Activated T-cell treated with anti-CD3 and anti-CD28 coated beads for 24 hours (primary cell): ENCODE results near the gene NUP93.
A peak's percentile ranks its signal among the peaks of the same experiment; 100 is the strongest.
"Not testable (repeated sequence)": the region's sequence is repeated elsewhere in the genome, so short reads cannot be mapped to it uniquely, and the experiment has no call there.

Experiments used
- DNase-seq: peaks from one replicate; pipeline ENCODE4 v3.0.0-alpha.2; 2020; ENCODE audit warnings: low read depth

Gene NUP93

DNA sequence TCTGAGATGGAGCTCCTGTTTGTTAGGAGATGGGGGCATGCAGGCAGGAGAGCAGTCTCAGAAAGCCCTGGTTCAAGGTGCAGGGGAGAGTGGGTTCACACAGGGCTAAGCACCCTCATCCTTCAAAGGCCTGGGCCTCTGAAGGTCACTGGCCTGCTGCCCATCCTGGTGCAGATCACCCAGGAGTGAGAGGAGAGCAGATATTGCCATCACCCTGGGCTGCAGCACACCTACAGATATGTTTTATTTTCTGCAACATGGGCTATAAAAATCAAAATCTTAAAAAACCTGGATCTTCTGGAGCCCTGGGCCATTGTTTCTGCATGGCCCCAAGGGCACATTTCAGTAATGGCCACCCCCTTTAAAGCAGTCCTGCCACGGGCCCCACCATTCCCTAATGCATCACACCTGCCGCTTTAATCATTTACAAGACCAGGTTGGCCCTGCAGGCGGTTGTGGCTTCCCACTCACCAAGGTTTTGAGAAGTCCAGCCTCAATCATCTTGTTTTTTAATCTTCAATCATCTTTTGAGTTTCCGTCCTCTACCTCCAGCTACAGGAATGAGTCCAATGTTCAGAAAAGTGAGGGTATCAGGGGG lies 20.4 kb upstream of the NUP93 start:
- DNase-seq = no peak

- no peak for DNase-seq
Observed at GRCh38 chr16:56710181-56710737, 19.7 kb upstream of the NUP93 start.

DNA sequence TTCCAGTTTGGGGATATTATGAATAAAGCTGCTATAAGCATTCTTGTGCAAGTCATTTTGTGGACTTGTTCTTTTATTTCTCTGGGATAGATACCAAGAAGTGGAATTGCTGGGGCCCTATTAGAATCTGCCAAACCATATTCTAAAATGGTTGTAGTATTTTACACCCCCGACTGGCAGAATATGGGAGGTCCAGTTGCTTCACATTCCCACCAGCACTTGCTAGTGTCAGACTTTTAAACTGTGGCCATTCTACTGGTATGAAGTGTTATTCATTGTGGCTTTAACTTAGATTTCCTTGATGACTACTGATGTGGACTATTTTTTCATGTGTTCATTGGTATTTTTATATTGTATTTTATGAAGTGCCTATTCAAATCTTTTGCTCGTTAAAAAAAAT lies 18.1 kb upstream of the NUP93 start:
- no peak for DNase-seq

DNA sequence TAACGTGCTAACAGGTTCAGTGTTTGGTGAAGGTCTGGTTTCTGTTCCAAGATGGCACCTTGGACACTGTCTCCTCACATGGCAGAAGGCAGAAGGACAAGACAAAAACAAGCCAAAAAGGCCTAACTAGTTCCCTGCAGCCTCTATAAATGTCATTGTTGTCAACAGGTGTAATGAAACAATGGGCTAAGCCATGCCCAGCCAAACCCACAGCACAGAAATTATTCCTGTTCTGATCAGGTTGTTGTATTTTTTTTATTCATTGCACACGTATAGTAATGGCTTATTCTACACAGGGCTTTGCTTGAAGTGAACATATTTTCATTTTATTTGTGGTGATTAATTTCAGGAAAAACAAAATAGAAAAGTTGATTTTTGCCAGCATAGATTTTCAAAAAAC lies 16.1 kb upstream of the NUP93 start:
- DNase-seq = no peak

DNA sequence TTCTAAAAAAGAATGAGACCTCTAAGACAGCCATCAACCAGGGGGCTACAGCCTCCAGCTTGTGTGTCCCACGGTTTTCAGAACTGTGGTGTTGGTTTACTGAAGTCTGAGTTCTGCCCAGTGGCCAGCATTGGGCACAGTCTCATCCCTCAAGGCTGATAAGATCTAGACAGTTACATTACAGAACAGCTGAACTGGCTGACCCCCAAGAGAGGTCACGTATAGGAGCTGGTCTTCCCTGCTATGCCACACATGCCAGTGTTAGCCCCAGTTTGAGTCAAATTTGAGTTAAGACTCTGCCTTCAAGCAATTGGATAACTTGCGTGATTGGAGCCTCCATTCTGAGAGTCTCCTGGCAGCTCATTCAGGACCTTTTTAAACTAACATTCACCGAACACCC lies 14.8 kb upstream of the NUP93 start:
- no peak for DNase-seq

DNA sequence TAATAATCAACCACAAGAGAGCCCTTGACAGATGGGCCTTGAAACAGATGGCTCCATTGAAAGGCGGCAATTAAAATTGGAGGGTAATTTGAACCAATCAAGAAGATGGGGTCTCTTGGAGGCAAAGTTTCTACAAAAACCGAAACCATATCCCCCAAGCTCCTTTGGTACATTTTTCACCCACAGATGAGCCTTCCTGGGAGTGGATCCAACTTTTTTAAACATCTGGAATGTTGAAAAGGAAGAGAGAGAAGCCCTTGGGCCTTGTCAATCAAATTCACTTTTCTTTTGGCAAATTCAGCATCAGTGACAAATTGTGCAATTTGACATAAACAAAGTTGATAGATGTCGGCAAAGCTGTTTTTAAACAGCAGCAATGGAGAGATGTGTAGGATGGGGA lies 13.2 kb upstream of the NUP93 start:
- no peak for DNase-seq

- not testable (repeated sequence) for DNase-seq
Observed at GRCh38 chr16:56717532-56717931, 12.4 kb upstream of the NUP93 start.

GRCh38 chr16:56722200-56722842 lies 7.6 kb upstream of the NUP93 start:
- DNase-seq = no peak

GRCh38 chr16:56724191-56724590 lies 5.7 kb upstream of the NUP93 start:
- no peak for DNase-seq

- DNase-seq = no peak
Observed at GRCh38 chr16:56726283-56726682, 3.6 kb upstream of the NUP93 start.

GRCh38 chr16:56726926-56727325 lies 3.0 kb upstream of the NUP93 start:
- no peak for DNase-seq

DNA sequence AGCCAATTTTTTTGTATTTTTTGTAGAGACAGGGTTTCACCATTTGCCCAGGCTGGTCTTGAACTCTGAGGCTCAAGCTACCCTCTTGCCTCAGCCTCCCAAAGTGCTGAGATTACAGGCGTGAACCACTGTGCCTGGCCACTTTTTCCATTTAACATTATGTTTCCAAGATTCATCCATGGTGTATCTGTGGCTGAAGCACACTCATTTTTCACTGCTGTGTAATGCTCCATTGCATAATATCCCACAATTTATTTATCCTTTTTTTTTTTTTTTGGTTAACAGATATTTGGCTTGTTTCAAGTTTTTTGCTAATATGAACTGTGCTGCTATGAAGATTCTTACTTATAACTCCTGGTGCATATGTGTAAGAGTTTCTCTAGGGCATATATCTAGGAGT lies 1.9 kb upstream of the NUP93 start:
- DNase-seq = no peak

GRCh38 chr16:56728980-56729734 lies 772 bp upstream of the NUP93 start:
- no peak for DNase-seq

DNA sequence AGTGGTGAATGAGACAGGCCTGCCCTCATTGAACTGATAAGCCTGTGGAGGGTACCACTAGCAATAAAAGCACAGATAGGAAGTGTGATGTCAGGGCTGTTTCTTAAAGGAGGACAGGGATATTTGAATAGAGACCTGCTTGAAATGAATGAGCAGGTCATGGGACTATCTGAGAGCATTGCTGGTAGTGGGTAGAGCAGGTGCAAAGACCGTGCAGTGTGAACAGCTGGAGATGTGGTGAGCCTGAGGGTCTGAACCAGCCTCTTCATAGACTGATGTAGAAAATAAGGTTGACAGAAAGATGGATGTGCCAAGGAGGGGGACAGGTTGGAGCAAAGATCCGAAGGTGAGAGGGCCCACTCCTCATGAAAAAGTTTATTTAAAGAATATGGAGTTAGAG lies 2.4 kb downstream of the NUP93 start:
- DNase-seq = no peak

GRCh38 chr16:56732832-56733231 lies 2.9 kb downstream of the NUP93 start:
- DNase-seq = peak; percentile 11

GRCh38 chr16:56734429-56734828 lies 4.5 kb downstream of the NUP93 start:
- no peak for DNase-seq

- no peak for DNase-seq
Observed at GRCh38 chr16:56736476-56736875, 6.5 kb downstream of the NUP93 start.

DNA sequence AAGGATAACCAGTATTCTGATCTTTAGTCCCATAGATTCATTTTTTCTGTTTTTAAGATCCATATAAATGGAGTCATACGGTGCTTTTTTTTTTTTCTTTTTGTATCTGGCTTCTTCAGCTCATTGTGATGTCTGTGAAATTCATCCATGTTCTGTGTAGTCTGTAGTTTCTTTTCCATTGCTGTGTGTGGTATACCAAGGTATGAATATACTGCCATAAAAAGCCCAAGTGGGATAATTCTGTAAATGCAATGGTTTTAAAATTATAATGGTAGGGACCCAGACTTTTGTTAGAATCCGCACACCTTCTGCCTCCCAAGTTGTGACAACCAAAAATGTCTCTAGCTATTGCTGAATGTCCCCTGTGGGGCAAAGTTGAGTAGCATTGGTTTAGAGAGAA lies 7.6 kb downstream of the NUP93 start:
- DNase-seq = no peak

- DNase-seq = no peak
Observed at GRCh38 chr16:56738221-56738620, 8.3 kb downstream of the NUP93 start.

- not testable (repeated sequence) for DNase-seq
Observed at GRCh38 chr16:56739378-56739777, 9.4 kb downstream of the NUP93 start.

- DNase-seq = no peak
Observed at GRCh38 chr16:56741399-56741798, 11.5 kb downstream of the NUP93 start.

DNA sequence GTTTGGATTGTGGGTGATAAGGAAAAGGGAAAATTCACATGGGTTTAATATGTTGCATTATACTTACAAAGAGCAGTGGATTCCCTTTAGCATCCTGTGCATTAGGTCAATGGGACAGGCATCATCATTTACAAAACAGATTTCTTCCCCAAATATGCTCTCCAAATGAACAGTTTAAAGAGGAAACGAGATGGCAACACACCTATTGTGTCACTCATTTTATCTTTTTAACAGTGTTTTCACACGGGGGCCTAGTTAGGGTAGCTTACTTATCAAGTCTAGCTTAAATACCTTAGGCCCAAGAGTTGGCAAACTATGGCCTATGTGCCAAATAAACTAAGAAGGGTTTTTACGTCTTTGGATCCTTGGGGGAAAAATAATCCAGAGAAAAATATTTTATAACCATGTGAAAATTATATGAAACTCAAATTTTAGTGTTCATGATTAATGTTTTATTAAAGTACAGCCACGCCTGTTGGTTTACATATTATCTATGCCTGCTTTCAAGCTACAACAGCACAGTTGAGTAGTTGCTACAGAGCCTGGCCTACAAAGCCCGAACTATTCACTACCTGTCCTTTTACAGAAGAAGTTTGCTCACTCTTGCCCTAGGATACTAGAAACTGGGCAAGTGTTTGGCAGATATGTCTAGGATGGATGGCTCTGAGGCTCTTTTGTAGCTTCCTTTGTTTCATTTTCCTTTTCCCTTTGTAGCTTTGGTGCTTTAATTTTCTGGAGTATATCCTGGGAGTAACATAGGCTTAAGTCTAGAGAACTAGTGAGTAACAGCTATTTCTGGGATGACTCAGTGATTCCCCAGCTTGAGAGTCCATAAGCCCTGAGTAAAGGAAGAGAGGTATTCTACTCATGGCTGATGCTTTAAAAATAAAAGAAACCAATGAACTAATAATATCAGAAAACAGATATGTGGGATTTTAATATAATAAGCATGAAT lies 12.4 kb downstream of the NUP93 start:
- no peak for DNase-seq
